ENCODE results near the gene BAZ1B. TPM values are rescaled to one million over a fixed set of nuclear protein-coding genes. Genes with fewer than 3 reads are reported as not detected.

The BAZ1B gene
- 54.0 to 67.4 TPM (median 65.6 TPM) in 5 replicates for total RNA-seq (2022; extraction: Qiagen RNA extraction)

GRCh38 chr7:73522105-73522872, at the start of gene BAZ1B:
TSS of gene BAZ1B (minus strand) at chr7:73522293. CDS start at chr7:73521933, 360 bp downstream.

GRCh38 chr7:73557397-73558257, 35.5 kb upstream of the BAZ1B start, which contains the start of gene BCL7B:
TSS of gene BCL7B (minus strand) at chr7:73557690. CDS start at chr7:73557578, 112 bp downstream.

Other genes starting within 250 kb of the BAZ1B start
- gene NSUN5, start 213.5 kb downstream of the BAZ1B start, total RNA-seq (2022; extraction: Qiagen RNA extraction): 53.4 to 63.0 TPM (median 61.8 TPM) in 5 replicates
- gene TRIM50, start 194.2 kb downstream of the BAZ1B start, total RNA-seq (2022; extraction: Qiagen RNA extraction): not detected in 5 replicates
- gene FKBP6, start 194.1 kb downstream of the BAZ1B start, total RNA-seq (2022; extraction: Qiagen RNA extraction): not detected in 5 replicates
- gene FZD9, start 88.5 kb downstream of the BAZ1B start, total RNA-seq (2022; extraction: Qiagen RNA extraction): 0.94 to 2.1 TPM (median 1.8 TPM) in 5 replicates
- 64.3 to 76.9 TPM (median 69.0 TPM) in 5 replicates for gene BCL7B, start 35.4 kb upstream of the BAZ1B start, total RNA-seq (2022; extraction: Qiagen RNA extraction)
- gene TBL2, start 56.3 kb upstream of the BAZ1B start, total RNA-seq (2022; extraction: Qiagen RNA extraction): 46.1 to 52.6 TPM (median 50.4 TPM) in 5 replicates
- 1.1 to 1.6 TPM (median 1.1 TPM) in 5 replicates for gene MLXIPL, start 102.2 kb upstream of the BAZ1B start, total RNA-seq (2022; extraction: Qiagen RNA extraction)
- gene VPS37D, start 145.5 kb upstream of the BAZ1B start, total RNA-seq (2022; extraction: Qiagen RNA extraction): 3.1 to 5.0 TPM (median 4.5 TPM) in 5 replicates
- 8.1 to 10.6 TPM (median 10.1 TPM) in 5 replicates for gene DNAJC30, start 161.2 kb upstream of the BAZ1B start, total RNA-seq (2022; extraction: Qiagen RNA extraction)
- gene BUD23, start 161.3 kb upstream of the BAZ1B start, total RNA-seq (2022; extraction: Qiagen RNA extraction): 127 to 166 TPM (median 136 TPM) in 5 replicates
- gene STX1A, start 197.4 kb upstream of the BAZ1B start, total RNA-seq (2022; extraction: Qiagen RNA extraction): 50.9 to 77.3 TPM (median 74.1 TPM) in 5 replicates
- 17.2 to 24.8 TPM (median 22.6 TPM) in 5 replicates for gene ABHD11, start 216.5 kb upstream of the BAZ1B start, total RNA-seq (2022; extraction: Qiagen RNA extraction)
- 1.3 to 3.6 TPM (median 3.0 TPM) in 5 replicates for gene CLDN3, start 248.0 kb upstream of the BAZ1B start, total RNA-seq (2022; extraction: Qiagen RNA extraction)

Measured in A549 treated with dexamethasone at 1 μM for 4 hours (cell line).